GM21529 (cell line): ENCODE data around the gene HOXA6.

ENCODE experiments used
- ATAC-seq: cut with Tn5 transposase; IDR thresholded peaks from one replicate; pipeline ENCODE4 v1.9.1; 2021; ENCODE audit not compliant: unreplicated experiment

The HOXA6 gene

DNA sequence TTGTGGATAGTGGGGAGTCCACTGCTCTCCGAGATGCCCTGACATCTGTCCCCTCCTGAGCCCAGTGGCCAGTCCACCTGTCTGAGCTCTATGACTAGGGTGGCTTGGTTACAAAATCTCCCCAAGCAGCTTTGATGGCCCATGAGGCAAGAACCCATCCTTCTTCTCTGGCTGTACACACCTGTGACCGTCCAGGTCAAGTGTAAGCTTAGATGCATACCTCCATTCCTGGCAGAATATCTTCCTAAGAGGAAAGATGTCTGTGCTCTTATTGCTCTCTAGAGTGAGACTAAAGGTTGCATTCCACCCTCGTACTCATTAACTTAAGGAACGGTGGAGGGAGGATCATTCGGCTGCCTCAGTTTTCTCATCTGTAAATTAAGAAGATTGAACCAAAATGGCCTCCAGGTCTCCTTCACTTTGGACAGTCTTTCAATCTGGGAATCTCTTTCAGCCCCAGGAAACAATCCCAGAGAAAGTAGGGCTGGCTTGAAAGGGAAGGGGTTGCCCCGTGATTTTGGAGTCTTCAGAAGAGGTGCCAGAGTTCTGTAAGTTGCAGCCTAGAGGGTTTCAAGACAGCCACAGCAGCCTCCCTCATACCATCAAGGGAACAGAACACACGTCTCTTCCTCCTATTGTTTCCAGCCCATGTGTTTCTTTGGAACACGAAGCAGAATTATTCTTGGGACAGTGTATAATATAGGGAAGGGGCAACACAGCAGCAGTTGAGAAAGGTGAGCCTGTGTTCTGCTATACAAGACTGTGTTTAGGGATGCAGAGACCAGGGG lies 22.5 kb downstream of the HOXA6 start:
- ATAC-seq, result no peak

DNA sequence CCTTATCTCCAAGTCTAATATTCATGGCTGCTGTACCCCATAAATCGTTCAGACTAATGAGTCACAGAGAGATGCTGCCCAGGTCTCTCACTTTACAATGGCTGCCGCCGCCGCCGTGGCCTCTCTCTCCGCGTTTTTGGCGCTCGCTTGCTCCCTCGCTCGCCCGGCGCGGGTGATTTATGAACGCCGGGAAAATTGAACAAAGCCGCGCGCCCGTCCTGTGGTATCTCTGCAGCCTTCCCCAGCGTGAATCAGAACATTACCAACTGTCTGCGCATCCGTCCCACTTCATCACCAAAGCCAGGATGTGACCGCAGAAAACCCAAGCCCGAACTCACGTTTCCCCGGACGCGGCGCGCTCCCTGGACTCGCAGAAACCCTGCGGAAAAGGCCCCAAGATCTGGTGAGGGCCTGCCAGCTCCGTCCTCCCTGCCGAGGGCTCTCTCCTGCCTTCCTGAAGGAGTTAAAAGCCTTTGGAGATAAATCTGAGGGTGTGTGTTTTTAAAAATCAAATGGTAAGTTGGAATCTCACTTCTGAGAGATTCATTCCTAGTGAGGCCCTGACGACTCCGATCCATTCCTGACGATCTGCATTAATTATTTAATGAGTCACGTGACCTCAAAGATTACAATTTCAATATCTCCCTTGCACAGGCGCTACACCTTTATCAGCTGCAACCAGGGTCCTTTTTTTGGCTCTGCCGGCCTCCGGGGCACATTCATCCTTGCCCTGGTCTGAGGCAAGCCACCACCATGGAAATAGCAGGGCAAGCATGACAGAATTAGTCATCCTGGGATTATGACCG lies 23.3 kb downstream of the HOXA6 start:
- ATAC-seq, result no peak

DNA sequence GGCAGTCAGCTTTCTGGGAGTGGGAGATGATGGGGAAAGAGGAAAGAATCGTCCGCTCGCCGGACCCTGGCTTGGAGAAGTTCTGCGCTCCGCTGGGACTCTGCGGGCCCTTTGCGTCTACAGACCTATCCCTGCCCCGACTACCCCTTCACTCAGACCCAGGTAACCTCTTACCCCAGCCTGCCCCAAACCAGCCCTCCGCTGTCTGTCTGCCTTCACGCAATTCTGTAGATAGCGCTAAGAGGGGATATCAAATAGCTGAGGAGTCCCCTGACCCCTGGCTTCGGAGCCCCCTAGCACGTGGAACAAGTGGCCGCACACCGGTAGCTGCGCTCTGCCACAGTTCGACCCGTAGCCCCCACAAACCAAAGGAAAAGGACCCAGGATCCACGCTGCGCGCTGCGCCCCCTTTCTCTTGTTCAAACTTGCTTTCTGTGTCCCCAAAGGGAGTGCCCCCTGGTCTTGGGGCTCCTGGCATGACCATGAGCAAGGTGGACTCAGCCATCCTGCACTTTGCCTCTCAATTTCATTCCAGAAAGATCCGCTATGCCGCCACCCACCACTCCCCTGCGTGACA lies 24.0 kb downstream of the HOXA6 start:
- ATAC-seq, result no peak

DNA sequence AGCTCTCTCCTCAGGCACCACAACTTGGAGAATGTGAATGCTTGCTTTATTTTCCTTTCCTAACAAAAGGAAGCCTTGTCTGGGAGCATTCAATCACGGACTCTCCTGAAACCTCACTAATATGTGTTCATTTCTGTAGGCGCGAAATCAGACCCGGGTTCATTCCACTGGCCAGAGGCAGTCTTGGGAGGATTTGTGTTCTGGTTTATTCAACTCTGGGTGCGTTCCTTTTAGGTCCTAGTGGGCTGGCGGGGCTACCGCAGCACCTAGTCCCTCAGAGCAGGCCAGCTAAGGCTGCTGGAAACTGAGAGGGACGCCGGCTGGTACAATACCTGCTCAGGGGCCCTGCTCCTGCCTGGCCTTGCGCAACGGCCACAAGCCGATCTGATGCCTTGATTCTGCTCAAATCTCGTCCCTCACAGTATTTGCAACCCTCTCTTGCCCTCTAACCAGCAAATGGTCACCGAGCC lies 24.5 kb downstream of the HOXA6 start:
- no peak for ATAC-seq

DNA sequence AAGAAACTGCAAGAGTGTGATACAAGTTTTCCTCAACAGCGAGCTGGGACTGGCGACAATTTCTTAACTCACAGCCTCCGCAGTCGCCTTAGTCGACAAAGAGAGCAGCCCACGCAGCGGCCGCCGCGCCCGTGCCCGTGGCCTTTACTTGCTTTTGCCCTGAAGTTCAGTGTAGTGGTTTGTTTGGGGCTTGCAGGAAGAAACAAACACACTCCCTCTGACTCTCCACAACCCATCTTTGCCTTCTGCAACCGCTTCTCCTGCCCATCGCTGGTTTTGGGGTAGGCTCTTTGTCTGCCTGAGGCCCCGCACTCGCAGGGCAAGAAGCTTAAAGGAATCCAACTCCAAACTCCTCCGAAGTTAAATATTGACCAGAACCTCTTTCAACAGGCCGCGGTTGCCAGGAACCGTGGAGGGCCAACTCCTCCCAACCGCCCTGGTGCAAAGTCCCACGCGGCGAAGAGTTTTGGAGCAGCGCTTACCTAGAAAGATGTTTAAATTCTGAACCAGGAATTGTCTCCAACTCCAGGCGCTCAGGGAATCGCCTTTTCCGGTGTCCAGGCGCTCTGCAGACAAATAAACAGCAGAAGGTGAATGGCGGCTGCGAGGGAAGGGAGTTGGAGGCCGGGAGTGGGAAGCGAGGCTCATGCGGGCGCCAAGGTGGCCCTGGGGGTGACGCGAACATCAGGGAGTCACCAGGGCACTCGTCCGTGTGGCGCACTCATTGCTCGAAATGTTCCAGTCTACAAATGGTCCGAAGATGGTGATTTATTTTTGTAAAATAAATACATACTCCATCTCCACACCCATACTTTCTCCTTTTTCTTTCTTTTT lies 25.3 kb downstream of the HOXA6 start:
- ATAC-seq, result no peak

DNA sequence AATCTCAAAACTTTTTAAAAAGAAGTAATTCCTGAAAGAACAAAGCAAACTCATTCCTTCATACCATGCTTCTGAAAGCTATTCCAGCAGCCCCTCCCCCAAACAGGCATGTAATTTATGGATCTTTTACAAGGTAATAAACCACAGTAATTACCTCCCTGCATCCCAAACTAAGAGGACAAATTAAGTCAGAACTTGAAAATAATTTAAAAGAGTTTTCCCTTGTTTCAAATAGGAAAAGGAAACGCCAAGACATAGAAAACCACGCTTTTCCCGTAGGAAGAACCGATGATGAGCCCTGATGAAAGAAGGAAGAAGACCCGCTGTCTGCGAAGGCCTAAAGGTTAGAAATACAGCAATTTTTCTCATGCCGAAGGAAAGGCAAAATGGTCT lies 25.9 kb downstream of the HOXA6 start:
- no peak for ATAC-seq

DNA sequence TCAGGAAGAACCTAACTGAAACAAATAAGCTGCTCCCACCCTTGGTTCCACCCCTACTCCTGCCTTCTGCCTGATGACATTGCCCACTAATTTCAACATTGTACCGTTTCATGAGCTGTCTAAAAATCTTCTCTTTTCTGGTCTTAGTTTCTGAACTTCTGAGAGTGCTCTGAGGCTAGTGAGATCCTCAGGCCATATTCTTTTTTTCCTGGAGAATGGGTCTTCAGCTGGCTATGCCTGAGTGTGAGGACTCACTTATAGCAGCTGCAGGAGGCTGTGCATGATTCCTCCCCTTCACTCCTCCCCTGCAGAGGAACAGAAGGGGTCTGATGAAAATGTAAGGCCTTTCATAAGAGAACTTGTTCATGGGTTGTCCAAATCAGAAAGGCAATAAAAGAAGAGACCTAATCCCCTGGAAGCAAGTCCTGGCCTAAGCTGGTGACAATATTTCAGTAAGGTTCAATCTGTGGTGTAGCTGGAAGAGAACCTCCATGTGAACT lies 28.1 kb downstream of the HOXA6 start:
- no peak for ATAC-seq

DNA sequence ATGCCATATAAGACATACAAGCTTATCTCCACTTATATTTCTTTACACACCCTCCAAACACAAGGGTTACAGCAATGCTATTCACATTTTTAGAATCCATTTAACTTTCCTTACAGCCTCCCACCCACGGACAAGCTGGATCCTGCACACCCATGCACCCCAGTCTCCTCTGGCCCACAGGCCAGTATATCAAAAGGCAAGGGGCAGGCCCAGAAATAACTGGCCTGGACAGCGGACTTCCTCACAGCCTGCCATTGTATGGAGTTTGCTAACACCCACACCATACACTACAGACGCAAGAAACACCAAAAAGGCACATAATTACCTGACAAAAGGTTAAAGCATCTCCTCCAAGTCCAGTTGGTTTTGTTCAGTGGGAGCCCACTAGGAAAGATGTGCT lies 29.0 kb downstream of the HOXA6 start:
- ATAC-seq, result no peak

DNA sequence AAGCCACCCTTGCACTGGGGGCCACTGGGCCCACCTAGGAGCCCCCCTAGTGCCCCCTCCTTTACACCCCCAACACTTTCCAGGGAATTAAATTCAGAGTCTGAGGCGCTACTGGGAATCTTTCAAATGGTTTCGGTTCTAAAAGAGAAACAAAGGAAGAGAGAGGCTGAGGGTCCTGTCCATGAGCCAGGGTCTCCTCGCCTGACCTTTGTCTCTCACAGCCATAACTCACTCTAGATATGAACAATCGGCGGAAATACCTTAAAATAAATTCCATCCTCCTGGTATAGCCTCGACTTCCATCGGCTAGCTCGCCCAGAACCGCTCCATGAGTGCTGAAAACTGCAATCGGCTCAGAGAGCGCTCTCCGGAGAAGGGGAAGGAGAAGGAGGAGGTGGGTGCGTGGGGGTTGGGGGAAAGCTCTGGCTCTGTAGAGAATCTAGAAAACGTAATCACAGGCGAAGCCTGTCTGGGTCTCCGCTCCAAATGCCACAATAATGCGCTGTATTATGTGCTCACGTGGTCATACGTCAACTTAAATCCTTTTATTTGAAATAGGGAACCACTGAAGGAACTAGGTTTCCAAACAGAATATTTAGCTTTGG lies 29.6 kb downstream of the HOXA6 start:
- no peak for ATAC-seq

DNA sequence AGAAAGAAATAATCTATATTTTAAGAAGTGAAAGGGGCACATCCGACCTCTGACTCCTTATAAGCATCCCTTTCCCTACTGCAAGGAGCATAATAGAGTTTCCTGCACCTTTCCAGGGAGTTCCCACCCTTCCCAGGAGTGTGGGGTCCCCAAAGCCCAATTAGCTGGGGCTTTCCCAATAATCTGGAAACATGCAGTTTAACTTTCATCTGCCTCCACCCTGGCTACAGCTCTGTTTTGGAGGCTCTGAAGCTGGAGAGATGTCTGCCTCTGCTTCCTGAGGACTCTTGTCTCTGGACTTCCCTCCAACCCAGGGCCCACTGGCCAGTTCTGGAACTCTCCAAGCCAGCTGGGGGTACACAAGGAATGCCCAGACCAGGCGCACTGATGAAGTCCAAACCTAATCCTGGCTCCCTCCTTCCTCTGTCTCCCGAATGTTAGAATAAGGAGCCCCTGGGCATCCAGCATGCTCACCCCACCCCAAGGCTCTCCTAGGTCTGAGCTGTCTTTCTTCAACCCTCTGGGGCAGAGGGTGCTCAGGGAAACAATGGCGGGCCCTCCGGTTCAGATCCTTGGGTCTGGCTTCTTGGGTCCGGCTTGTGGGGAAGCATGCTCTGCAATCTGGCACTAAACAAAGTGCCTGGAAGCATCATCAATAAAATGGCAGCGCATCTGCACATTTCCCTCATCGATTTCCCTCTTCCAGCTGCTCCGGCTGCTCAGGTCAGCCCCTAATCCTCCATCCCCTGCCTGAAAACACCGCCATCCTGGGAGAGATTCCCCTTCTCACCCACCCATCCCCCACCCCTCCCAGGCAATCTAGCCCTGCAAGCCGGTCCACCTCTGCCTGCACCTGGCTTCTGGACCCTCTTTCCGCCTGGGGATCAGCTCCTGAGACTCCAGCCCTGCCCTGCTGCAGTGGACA lies 30.4 kb downstream of the HOXA6 start:
- no peak for ATAC-seq

DNA sequence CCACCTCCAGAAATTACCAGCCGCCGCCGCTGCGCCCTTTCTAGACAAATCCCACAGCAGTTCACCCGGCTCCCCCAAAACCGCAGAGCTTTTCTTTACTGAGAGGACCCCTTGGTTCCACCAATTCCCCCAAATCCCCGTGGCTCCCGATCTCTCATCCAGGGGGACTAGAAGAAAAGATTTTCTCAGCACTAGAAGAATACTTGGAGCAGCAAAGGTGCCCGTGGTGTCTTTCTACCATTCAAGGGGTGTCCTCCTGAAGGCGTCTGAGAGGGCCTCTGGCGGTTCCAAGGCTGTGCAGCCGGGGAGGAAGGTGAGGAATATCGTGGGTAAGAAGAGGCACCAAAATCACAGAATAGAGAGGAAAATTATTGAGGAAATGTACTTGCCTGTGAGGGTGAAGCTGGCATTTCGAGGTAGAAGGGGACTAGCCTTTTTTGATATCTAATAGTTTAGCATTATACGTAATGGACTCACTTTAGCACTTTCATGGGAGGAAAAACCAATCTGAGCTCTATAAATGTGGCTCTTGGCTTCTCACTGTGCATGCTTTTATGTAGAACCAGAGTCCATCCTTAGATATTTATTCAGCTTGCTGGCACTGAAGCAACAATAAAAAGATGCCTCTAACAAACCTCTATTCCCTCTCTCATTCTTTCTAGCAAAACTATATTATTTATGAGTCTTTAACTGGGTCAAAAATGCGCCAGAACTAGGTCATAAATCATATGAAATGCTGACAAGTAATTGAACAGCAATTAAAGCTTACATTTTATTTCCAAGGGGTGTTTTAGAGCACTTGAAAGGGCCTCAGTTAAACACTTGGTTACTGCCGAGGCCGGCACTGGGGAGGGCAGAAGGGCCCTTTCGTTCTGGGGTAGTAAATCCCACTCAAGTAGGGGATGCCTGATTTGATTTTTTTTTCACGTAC lies 31.3 kb downstream of the HOXA6 start:
- ATAC-seq, result no peak

DNA sequence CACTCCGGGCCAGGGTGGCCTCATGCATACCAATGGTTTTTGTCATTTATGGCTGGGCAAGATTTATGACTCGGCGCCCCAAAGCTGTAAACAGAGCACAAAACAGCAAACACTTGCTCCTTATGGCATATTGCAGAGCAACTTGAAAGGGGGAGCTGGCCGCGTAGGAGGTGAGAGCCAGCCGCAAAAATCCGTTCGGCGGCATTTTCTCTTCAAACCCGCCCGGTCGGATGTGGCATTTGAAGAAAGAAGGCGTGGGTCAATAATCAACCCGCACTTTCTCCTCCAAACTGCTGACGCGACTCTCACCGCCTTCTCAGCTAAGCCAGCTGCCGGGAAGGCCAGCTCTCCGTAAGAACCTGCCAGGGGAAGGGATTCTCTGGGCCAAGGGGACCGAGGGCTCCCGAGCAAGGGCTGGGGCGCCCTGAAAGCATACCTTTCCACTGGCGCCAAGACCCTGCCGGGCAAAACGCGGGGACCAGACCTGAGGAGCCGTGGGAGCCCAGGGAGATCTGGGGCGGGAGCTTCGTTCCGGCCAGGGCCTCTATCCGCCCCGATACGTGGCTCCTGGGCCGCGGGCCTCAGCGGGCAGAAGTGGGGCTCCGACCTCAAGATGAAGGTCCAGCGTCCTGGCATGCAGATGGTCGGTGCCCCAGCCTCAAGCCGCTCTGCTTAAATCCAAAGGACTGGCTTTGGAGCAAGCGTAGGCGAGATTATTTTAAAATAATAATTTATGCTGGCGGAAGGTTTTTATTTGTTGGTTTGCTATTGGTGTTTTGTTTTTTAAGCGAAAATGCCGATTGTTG lies 32.1 kb downstream of the HOXA6 start:
- ATAC-seq, result no peak

DNA sequence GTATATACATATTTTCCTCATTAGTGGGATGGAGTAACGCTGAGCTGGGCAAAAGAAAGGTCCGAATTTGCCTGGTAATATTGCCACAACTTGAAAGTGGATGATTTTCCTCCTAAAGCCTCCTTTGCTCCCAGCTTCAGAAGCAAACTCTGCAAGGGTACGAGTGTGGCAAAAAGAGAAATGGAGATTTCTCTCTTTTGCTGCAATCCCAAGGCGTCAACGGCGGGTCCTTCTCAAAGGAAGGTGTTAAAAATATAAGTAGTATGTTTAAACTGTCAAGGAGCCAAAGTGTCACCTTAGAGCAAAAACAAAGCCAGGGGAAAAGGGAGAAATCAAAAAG lies 32.7 kb downstream of the HOXA6 start:
- ATAC-seq, result no peak

DNA sequence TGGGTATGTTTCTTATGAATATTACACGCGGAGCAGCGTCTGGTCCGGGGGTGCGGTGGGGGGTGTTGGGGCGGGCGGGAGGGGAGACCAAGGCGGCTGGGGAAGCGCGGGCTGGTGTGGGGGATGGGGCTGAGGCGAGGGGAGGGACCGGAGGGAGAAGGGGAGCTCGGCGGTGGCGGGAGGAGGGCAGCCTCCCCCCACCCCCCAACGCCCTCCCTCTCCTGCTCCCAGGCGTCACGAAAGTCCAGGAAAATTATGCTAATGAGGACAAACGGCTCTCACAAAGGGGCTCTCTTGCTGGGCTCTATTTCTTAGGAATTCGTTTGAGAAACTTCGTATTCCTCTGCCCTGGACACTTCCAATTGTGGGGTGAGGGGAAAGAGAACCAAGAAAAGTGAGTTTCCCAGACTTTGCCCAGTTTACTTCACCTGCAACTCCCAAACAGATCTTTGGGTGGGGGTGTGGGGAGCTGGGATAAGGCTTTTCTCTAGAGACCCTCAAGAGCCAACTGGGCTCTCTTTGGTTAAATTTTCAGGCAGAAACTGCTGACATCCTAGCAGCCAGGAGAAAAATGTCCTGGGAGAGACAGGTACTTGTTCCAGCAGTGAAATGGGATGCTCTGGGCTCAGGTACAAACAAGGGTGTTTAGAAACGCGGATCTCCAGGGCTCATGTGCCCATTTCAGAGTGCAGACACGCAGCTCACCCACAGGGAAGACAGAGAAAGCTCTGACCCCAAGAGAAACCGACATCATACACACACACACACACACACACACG lies 33.4 kb downstream of the HOXA6 start:
- no peak for ATAC-seq

DNA sequence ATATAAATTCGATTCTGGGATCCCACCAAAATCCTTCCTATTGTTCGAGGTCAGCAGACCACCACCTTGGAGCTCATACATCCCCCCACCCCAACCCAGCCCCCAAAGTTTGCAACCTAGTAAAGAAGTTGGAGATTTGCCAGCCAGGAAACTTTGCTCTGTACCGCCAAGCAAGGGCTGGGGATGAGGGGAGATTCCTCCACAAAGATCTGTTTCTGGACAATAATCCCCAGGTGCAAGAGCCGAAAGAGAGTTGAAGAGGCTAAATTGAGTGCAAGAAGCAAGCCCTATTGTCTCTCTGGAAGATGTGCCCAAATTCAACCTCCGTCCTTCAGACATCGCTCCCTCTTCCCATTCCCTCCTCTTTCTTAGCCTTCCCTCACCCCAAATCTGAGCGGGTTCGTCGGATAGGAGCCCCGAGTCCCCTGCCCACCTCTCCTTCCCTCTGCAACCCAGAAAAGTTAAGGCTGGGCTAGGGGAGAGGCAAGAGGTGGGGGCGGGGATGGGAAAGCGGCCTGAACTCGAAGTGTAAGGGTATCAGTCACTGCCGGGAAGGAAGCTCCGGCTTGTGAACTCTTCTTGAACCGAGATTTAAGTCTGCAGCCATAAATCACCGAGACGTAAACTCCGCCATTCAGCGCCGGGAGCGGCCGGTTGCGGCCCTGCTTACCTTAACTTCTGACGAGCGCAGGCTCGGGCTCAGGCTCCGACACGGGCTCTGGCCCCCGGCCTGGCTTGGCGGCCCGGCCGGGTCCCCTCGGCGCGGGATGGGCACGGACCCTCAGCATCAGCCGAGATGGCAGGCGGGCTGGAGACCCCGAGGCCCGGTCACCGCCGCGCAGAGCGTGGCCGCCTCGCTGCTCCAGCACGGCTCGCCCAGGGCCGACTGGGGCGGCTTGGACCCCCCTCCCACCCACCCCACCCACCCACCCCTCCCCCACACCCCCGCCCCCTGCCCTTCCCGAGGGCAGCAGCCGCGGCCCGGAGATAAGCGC lies 34.3 kb downstream of the HOXA6 start:
- ATAC-seq, result no peak

DNA sequence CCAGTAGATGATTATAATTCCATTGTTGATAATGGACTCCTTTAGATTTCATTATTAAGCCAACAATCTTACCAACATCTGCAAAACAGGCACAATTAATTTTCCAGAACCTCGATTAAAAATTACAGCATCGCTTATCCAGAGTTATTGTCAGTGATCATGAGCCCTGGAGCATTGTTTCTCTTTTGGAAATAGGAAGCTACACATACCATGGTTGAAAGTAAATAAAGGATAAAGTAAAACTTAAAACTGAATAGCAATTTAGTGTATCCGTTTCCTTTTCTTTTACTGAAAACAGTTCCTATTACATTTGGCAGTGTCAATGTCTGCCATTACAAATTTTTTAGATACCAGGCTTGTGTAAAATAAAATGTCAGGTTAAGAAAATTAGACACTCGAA lies 35.2 kb downstream of the HOXA6 start:
- ATAC-seq, result no peak
